Measurements from ENCODE around the gene TLL2.

Gene TLL2

GRCh38 chr10:96452494-96453153 lies 61.1 kb downstream of the TLL2 start:
- Histone ChIP-seq H3K27ac (no peak overlapping the region), H3K4me3 (ENCODE audit: low read depth in 1 of 2, low read length in 1 of 2) (no peak overlapping the region), H3K4me1 (ENCODE audit: control insufficient read depth in 1 of 2, insufficient read depth in 1 of 2, low read depth in 1 of 2, low read length in 1 of 2) (no peaks in the 10 kb centered on the region), H3K36me3 (no peaks in the 10 kb centered on the region), H3K27me3 (no peaks in the 10 kb centered on the region), H3K9me3 (no peaks in the 10 kb centered on the region)
- TF ChIP-seq CTCF (IDR thresholded peaks at IDR 0.05), result no peak

GRCh38 chr10:96450529-96451207 lies 63.1 kb downstream of the TLL2 start:
- H3K27me3 ChIP-seq, result no peaks in the 10 kb centered on the region
- no peak overlapping the region for H3K27ac ChIP-seq
- H3K4me1 ChIP-seq (ENCODE audit: control insufficient read depth in 1 of 2, insufficient read depth in 1 of 2, low read depth in 1 of 2, low read length in 1 of 2), result no peaks in the 10 kb centered on the region
- no peaks in the 10 kb centered on the region for H3K36me3 ChIP-seq
- no peaks in the 10 kb centered on the region for H3K9me3 ChIP-seq
- no peak overlapping the region for H3K4me3 ChIP-seq (ENCODE audit: low read depth in 1 of 2, low read length in 1 of 2)
- TF ChIP-seq CTCF (IDR thresholded peaks at IDR 0.05), result no peak

DNA sequence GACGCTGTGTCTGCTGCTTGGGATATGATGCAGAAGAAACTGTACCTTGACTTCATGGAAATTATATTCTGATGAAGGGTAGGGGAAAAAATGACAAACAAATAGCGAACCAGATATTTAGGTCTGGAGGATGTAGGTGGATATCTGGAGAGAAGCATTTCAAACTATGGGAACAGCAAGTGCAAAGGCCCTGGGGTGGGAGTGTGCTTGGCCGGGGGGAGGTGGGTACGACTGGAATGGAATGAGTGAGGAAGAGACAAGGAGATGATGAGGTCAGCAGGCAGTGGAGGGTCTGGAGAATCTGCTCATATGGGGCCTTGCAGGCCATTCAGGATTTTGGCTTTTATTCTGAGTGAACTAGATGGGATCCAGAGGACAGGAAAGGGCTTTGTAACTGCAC lies 65.2 kb downstream of the TLL2 start:
- Histone ChIP-seq H3K36me3 (no peaks in the 10 kb centered on the region), H3K27ac (no peak overlapping the region)
- no peak for TF ChIP-seq CTCF (IDR thresholded peaks at IDR 0.05)

DNA sequence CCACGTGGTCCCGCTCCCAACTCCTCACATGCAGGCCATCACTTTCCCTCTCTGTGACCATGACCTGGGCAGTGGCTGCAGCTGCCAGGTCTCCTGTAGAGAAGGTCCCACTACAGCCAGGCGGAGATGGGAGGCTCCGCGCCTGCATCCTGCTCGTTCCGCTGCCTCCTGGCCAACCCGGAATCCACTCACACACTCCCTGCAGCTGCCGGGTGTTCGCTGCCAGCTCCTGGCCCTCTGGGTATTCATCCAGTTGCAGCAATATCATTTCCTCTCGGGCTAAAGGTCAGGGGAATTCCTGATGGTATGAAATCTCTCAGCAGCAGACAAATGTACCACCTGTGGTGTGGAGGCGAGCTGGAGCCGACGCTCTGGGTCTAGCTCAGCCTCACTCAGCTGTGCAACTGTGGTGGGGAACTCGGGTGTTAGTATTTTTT lies 65.7 kb downstream of the TLL2 start:
- TF ChIP-seq CTCF (IDR thresholded peaks at IDR 0.05), result no peak
- Histone ChIP-seq H3K4me1 (ENCODE audit: control insufficient read depth in 1 of 2, insufficient read depth in 1 of 2, low read depth in 1 of 2, low read length in 1 of 2) (no peaks in the 10 kb centered on the region), H3K36me3 (no peaks in the 10 kb centered on the region), H3K27ac (no peak overlapping the region), H3K27me3 (no peaks in the 10 kb centered on the region), H3K9me3 (no peaks in the 10 kb centered on the region), H3K4me3 (ENCODE audit: low read depth in 1 of 2, low read length in 1 of 2) (no peak overlapping the region)

More for the DNA sequence above, 65.2 kb downstream of the TLL2 start:
- Histone ChIP-seq H3K9me3 (no peaks in the 10 kb centered on the region), H3K4me3 (ENCODE audit: low read depth in 1 of 2, low read length in 1 of 2) (no peak overlapping the region), H3K4me1 (ENCODE audit: control insufficient read depth in 1 of 2, insufficient read depth in 1 of 2, low read depth in 1 of 2, low read length in 1 of 2) (no peaks in the 10 kb centered on the region), H3K27me3 (no peaks in the 10 kb centered on the region)

DNA sequence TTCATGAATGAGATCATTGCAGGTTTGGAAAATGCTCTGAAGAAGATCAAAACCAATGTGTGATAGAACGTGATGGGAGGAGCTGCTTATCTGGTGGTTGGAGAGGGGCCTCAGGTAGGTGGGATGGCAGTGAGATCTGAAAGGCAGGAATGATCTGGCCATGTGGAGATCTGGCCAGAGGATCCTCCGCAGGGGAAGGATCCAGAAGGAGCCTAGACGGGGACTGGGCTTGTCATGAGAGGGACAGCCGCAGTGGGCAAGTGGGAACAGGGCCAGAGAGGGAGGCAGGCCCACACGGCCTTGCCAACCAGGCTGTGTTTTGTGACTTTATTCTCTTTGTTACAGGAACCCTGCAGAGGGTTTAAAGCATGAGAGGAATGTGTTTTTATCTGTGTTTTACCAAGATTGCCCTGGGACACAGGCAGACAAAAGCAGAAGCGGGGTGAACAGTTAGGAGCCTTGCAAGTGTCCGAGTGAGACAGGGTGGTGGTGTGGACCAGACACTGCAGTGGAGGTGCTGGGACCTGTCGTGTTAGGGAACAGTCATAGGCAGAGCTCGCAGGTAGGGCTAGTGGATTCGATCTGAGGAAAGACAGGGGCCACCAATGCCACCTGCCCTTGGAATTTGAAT lies 66.6 kb downstream of the TLL2 start:
- H3K4me1 ChIP-seq (ENCODE audit: control insufficient read depth in 1 of 2, insufficient read depth in 1 of 2, low read depth in 1 of 2, low read length in 1 of 2), result no peaks in the 10 kb centered on the region
- no peak overlapping the region for H3K27ac ChIP-seq
- no peak overlapping the region for H3K4me3 ChIP-seq (ENCODE audit: low read depth in 1 of 2, low read length in 1 of 2)
- H3K27me3 ChIP-seq, result no peaks in the 10 kb centered on the region
- H3K9me3 ChIP-seq, result no peaks in the 10 kb centered on the region
- no peaks in the 10 kb centered on the region for H3K36me3 ChIP-seq
- TF ChIP-seq CTCF (IDR thresholded peaks at IDR 0.05), result no peak

Data from neutrophil (primary cell).